Ascending aorta (tissue), 2 donors: ENCODE measurements around the gene UQCR10. TPM values are rescaled to one million over a fixed set of nuclear protein-coding genes. Genes with fewer than 3 reads are reported as not detected.

Source experiments
- DNase-seq, 2 donors: peaks; one replicate each; pipeline ENCODE4 v3.0.0-alpha.2; 2019; ENCODE audit warnings: low spot score in 2 of 2
- H3K27ac ChIP-seq, 2 donors: fragments of 200-600 bp; sonication (generic); one replicate each; pipeline ENCODE4 v1.5.1; 2016 to 2017; ENCODE audit warnings: mild to moderate bottlenecking in 1 of 2
- H3K27me3 ChIP-seq: fragments of 200-600 bp; sonication (generic); one replicate; pipeline ENCODE4 v1.5.1; 2017
- H3K36me3 ChIP-seq, 2 donors: fragments of 200-600 bp; sonication (generic); one replicate each; pipeline ENCODE4 v1.5.1; 2016
- H3K4me1 ChIP-seq, 2 donors: fragments of 200-600 bp; sonication (generic); one replicate each; pipeline ENCODE4 v1.5.1; 2016 to 2017; ENCODE audit warnings: mild to moderate bottlenecking in 1 of 2
- H3K4me3 ChIP-seq, 2 donors: fragments of 200-600 bp; sonication (generic); one replicate each; pipeline ENCODE4 v1.5.1; 2016 to 2017; ENCODE audit warnings: mild to moderate bottlenecking in 1 of 2
- H3K9me3 ChIP-seq, 2 donors: fragments of 200-600 bp; sonication (generic); one replicate each; pipeline ENCODE4 v1.5.1; 2016
- intact Hi-C: fragments of 100-400 bp; cut with DNase I; formaldehyde crosslinking; loops from one replicate; pipeline ENCODE4 v1.15.1; 2023
- total RNA-seq: library from RNA; depleted of rRNA; stranded (reverse); fragments of >200 nt; gene quantifications from one replicate; pipeline ENCODE4 v1.1.0, GENCODE V29; 2016
- TF ChIP-seq, protein P1 (sequence below), 3 experiments: fragments of 200-600 bp in 2 of 3; fragments of 450-650 bp in 1 of 3; sonication (generic) in 2 of 3; IDR thresholded peaks; one replicate each; pipeline ENCODE4 v1.5.1; 2016 to 2019; ENCODE audit warnings: antibody characterized with exemption in 3 of 3, mild to moderate bottlenecking in 1 of 3, moderate library complexity in 1 of 3

UQCR10 gene
- total RNA-seq, 1 donor from 2014 or later: 66.8 TPM

DNA sequence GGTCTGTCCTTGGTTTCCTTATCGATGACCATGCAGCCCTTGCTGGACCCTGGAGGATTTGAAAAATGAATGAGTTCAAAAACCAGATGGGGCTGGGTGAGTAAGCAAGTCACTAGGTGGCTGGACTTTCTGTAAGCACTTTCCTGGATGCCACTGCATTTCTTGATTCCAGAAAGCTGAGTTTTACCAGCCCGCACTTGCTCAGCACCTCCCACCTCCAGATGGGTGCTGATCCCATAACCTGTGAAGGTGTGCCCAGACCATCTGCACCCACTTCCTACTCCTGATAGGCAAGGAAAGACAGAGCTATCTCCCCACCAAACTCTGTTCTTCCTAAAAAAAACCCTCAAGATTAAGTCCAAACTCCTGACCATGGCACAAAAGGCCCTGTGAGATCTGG is 49.8 kb downstream of the UQCR10 start:
- peaks cover 48 to 89% of the 10 kb centered on the region in 2 donors for H3K36me3 ChIP-seq
- TF ChIP-seq, protein P1, sequence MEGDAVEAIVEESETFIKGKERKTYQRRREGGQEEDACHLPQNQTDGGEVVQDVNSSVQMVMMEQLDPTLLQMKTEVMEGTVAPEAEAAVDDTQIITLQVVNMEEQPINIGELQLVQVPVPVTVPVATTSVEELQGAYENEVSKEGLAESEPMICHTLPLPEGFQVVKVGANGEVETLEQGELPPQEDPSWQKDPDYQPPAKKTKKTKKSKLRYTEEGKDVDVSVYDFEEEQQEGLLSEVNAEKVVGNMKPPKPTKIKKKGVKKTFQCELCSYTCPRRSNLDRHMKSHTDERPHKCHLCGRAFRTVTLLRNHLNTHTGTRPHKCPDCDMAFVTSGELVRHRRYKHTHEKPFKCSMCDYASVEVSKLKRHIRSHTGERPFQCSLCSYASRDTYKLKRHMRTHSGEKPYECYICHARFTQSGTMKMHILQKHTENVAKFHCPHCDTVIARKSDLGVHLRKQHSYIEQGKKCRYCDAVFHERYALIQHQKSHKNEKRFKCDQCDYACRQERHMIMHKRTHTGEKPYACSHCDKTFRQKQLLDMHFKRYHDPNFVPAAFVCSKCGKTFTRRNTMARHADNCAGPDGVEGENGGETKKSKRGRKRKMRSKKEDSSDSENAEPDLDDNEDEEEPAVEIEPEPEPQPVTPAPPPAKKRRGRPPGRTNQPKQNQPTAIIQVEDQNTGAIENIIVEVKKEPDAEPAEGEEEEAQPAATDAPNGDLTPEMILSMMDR (IDR thresholded peaks at IDR 0.05): no peak

DNA sequence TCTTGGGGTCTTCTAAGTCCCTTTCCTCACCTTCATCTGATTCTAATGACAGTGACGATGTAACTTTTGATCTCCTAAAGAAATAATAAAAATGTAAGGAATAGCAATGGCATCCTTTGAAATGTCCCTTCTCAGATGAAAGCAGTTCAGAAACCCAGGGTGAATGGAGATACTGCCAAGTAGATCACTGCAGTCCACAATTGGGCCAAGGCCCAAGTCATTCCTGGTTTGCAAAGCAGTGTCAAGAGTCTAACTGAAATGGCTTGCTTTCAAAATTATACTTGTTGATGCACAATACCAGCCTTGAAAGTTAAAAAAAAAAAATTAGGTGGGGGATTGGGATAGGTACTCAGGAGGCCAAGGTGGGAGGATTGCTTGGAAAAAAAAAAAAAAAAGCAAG is 50.6 kb downstream of the UQCR10 start:
- DNase-seq: no peak
- peaks cover 42 to 89% of the 10 kb centered on the region in 2 donors for H3K36me3 ChIP-seq
- intact Hi-C loops: no loop called here

More for the DNA sequence above, 49.8 kb downstream of the UQCR10 start:
- Histone ChIP-seq H3K4me1 (peaks cover 0 to 3% of the 10 kb centered on the region in 2 donors), H3K27ac (no peak overlapping the region), H3K4me3 (no peak overlapping the region), H3K27me3 (no peaks in the 10 kb centered on the region), H3K9me3 (no peaks in the 10 kb centered on the region)
- intact Hi-C loops: no loop called here
- no peak for DNase-seq

DNA sequence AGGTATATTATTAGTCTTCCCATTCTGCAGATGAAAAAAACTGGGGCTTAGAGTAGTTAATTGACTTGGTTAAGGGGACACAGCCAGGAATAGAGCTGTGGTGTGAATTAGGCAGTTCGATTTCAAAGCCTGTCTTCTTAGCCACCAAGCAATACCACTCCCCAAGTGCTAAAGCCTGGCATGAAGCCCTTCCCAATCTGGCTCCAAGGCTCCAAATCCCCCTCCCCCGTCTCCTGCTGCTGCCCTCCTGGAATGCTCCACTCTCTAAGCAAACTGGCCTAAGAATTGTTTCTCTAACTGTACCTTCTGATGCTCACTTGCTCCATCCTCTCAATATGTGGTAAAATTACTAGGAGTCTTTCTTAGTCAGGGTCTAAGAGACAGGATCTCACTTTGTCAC is 52.3 kb downstream of the UQCR10 start:
- Histone ChIP-seq H3K9me3 (no peaks in the 10 kb centered on the region), H3K27ac (no peak overlapping the region), H3K4me3 (no peak overlapping the region), H3K36me3 (peaks cover 38 to 87% of the 10 kb centered on the region in 2 donors), H3K4me1 (peaks cover 0 to 3% of the 10 kb centered on the region in 2 donors), H3K27me3 (no peaks in the 10 kb centered on the region)
- DNase-seq: no peak
- intact Hi-C loops: no loop called here
- TF ChIP-seq, protein P1 (IDR thresholded peaks at IDR 0.05): no peak

More for the DNA sequence above, 50.6 kb downstream of the UQCR10 start:
- peaks cover 0 to 3% of the 10 kb centered on the region in 2 donors for H3K4me1 ChIP-seq
- TF ChIP-seq, protein P1 (IDR thresholded peaks at IDR 0.05): no peak
- H3K9me3 ChIP-seq: no peaks in the 10 kb centered on the region
- no peaks in the 10 kb centered on the region for H3K27me3 ChIP-seq
- no peak overlapping the region for H3K27ac ChIP-seq
- no peak overlapping the region for H3K4me3 ChIP-seq

Other genes starting within 250 kb of the UQCR10 start
- gene THOC5, start 213.6 kb upstream of the UQCR10 start, total RNA-seq: 21.5 TPM
- gene NIPSNAP1, start 186.3 kb upstream of the UQCR10 start, total RNA-seq: 4.0 TPM
- 37.3 TPM for gene NF2, start 163.7 kb upstream of the UQCR10 start, total RNA-seq
- gene CABP7, start 47.4 kb upstream of the UQCR10 start, total RNA-seq: not detected
- 59.3 TPM for gene ZMAT5, start 362 bp upstream of the UQCR10 start, total RNA-seq
- 24.9 TPM for gene ASCC2, start 70.9 kb downstream of the UQCR10 start, total RNA-seq
- 26.1 TPM for gene MTMR3, start 115.8 kb downstream of the UQCR10 start, total RNA-seq